SK-N-SH treated with all-trans-retinoic acid at 6 μM for 48 hours (cell line): Measurements from ENCODE around the gene HIF3A.

Experiments used
- ATAC-seq: fragments of 200-7000 bp; cut with Tn5 transposase; 3 replicates; pipeline ENCODE4 v1.9.1; 2020; ENCODE audit warnings: mild to moderate bottlenecking, moderate library complexity
- ARNTL ChIP-seq: fragments of 450-650 bp; formaldehyde crosslinking; IDR thresholded peaks from 2 replicates; pipeline ENCODE4 v1.5.0; 2020; ENCODE audit warnings: low read depth, mild to moderate bottlenecking, moderate library complexity, borderline replicate concordance
- BACH2 ChIP-seq: fragments of 250-450 bp; sonication (Bioruptor Pico); IDR thresholded peaks from 2 replicates; pipeline ENCODE4 v1.9.0; 2021; ENCODE audit warnings: mild to moderate bottlenecking, borderline replicate concordance
- CSDC2 ChIP-seq: fragments of 250-450 bp; sonication (Bioruptor Pico); IDR thresholded peaks from 2 replicates; pipeline ENCODE4 v1.5.0; 2020; ENCODE audit warnings: mild to moderate bottlenecking, moderate library complexity
- CSRNP3 ChIP-seq: fragments of 250-450 bp; sonication (Bioruptor Pico); IDR thresholded peaks from 2 replicates; pipeline ENCODE4 v1.5.1; 2021; ENCODE audit warnings: mild to moderate bottlenecking, moderate library complexity
- GLIS3 ChIP-seq: fragments of 250-450 bp; sonication (Bioruptor Pico); IDR thresholded peaks from 2 replicates; pipeline ENCODE4 v1.5.0; 2020; ENCODE audit warnings: mild to moderate bottlenecking, moderate library complexity
- ISL1 ChIP-seq: fragments of 250-450 bp; sonication (Bioruptor Pico); IDR thresholded peaks from 2 replicates; pipeline ENCODE4 v2.1.2; 2022; ENCODE audit warnings: mild to moderate bottlenecking, moderate library complexity
- OSR1 ChIP-seq: fragments of 250-450 bp; sonication (Bioruptor Pico); IDR thresholded peaks from 2 replicates; pipeline ENCODE4 v1.8.0; 2022; ENCODE audit warnings: moderate library complexity, mild to moderate bottlenecking, inconsistent platforms
- PPARA ChIP-seq: fragments of 250-450 bp; sonication (Bioruptor Pico); IDR thresholded peaks from 2 replicates; pipeline ENCODE4 v1.5.0; 2020; ENCODE audit warnings: mild to moderate bottlenecking, borderline replicate concordance
- RARB ChIP-seq: fragments of 250-450 bp; sonication (Bioruptor Pico); IDR thresholded peaks from 2 replicates; pipeline ENCODE4 v1.8.0; 2021; ENCODE audit warnings: mild to moderate bottlenecking, moderate library complexity
- SNAI2 ChIP-seq: fragments of 250-450 bp; sonication (Bioruptor Pico); IDR thresholded peaks from 2 replicates; pipeline ENCODE4 v1.5.0; 2020; ENCODE audit warnings: mild to moderate bottlenecking, moderate library complexity
- TCF4 ChIP-seq: fragments of 250-450 bp; sonication (Bioruptor Pico); IDR thresholded peaks from 2 replicates; pipeline ENCODE4 v1.8.0; 2021; ENCODE audit warnings: mild to moderate bottlenecking, moderate library complexity, borderline replicate concordance
- TOX ChIP-seq: fragments of 250-450 bp; sonication (Bioruptor Pico); IDR thresholded peaks from 2 replicates; pipeline ENCODE4 v1.8.0; 2021; ENCODE audit warnings: mild to moderate bottlenecking, moderate library complexity, borderline replicate concordance
- ZC3H10 ChIP-seq: fragments of 250-450 bp; sonication (Bioruptor Pico); IDR thresholded peaks from 2 replicates; pipeline ENCODE4 v1.5.1; 2021; ENCODE audit warnings: mild to moderate bottlenecking, moderate library complexity
- ZFP30 ChIP-seq: fragments of 450-650 bp; formaldehyde crosslinking; IDR thresholded peaks from 2 replicates; pipeline ENCODE4 v1.5.0; 2022; ENCODE audit warnings: mild to moderate bottlenecking, moderate library complexity
- ZNF565 ChIP-seq: fragments of 450-650 bp; formaldehyde crosslinking; conservative IDR thresholded peaks from 2 replicates; pipeline ENCODE4 v1.5.0; 2020; ENCODE audit warnings: low read depth, mild to moderate bottlenecking, moderate library complexity
- ZNF70 ChIP-seq: fragments of 450-650 bp; formaldehyde crosslinking; IDR thresholded peaks from 2 replicates; pipeline ENCODE4 v1.5.0; 2020; ENCODE audit warnings: mild to moderate bottlenecking, moderate library complexity
- TF ChIP-seq, protein P1 (sequence below): fragments of 250-450 bp; sonication (Bioruptor Pico); IDR thresholded peaks from 2 replicates; pipeline ENCODE4 v1.8.0; 2021; ENCODE audit warnings: low read depth, mild to moderate bottlenecking, moderate library complexity, borderline replicate concordance
- TF ChIP-seq, protein P2 (sequence below): fragments of 250-450 bp; sonication (Bioruptor Pico); IDR thresholded peaks from 2 replicates; pipeline ENCODE4 v1.5.1; 2020; ENCODE audit warnings: low read depth, mild to moderate bottlenecking, moderate library complexity
- TF ChIP-seq, protein P3 (sequence below): fragments of 250-450 bp; sonication (Bioruptor Pico); IDR thresholded peaks from 2 replicates; pipeline ENCODE4 v1.5.0; 2020; ENCODE audit warnings: mild to moderate bottlenecking, moderate library complexity
- TF ChIP-seq, protein P4 (sequence below): fragments of 250-450 bp; sonication (Bioruptor Pico); IDR thresholded peaks from 2 replicates; pipeline ENCODE4 v1.8.0; 2020; ENCODE audit warnings: mild to moderate bottlenecking, moderate library complexity, borderline replicate concordance

The HIF3A gene

GRCh38 chr19:46385636-46386035 is 88.8 kb downstream of the HIF3A start:
- no peak for TF ChIP-seq BACH2 (CRISPR knock-in tag)
- TF ChIP-seq, protein P1, sequence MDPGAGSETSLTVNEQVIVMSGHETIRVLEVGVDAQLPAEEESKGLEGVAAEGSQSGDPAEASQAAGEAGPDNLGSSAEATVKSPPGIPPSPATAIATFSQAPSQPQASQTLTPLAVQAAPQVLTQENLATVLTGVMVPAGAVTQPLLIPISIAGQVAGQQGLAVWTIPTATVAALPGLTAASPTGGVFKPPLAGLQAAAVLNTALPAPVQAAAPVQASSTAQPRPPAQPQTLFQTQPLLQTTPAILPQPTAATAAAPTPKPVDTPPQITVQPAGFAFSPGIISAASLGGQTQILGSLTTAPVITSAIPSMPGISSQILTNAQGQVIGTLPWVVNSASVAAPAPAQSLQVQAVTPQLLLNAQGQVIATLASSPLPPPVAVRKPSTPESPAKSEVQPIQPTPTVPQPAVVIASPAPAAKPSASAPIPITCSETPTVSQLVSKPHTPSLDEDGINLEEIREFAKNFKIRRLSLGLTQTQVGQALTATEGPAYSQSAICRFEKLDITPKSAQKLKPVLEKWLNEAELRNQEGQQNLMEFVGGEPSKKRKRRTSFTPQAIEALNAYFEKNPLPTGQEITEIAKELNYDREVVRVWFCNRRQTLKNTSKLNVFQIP (CRISPR knock-in tag): no peak
- ATAC-seq: no peak

- TF ChIP-seq CSDC2: no peak
- TF ChIP-seq, all 23 proteins: peak for 0
- ATAC-seq: no peak
Observed at GRCh38 chr19:46386151-46386550, 89.3 kb downstream of the HIF3A start.

GRCh38 chr19:46386996-46387712 is 90.3 kb downstream of the HIF3A start:
- no peak for ATAC-seq
- TF ChIP-seq CSDC2 (no peak), OSR1 (no peak), TOX (CRISPR knock-in tag) (no peak), ZFP30 (CRISPR knock-in tag) (no peak), ZC3H10 (CRISPR knock-in tag) (no peak), PPARA (CRISPR knock-in tag) (no peak), BACH2 (CRISPR knock-in tag) (no peak), ZNF565 (CRISPR knock-in tag) (no peak), ARNTL (CRISPR knock-in tag) (no peak), CSRNP3 (CRISPR knock-in tag) (no peak), RARB (CRISPR knock-in tag) (no peak), ISL1 (no peak), ZNF70 (CRISPR knock-in tag) (no peak)
- TF ChIP-seq, protein P2, sequence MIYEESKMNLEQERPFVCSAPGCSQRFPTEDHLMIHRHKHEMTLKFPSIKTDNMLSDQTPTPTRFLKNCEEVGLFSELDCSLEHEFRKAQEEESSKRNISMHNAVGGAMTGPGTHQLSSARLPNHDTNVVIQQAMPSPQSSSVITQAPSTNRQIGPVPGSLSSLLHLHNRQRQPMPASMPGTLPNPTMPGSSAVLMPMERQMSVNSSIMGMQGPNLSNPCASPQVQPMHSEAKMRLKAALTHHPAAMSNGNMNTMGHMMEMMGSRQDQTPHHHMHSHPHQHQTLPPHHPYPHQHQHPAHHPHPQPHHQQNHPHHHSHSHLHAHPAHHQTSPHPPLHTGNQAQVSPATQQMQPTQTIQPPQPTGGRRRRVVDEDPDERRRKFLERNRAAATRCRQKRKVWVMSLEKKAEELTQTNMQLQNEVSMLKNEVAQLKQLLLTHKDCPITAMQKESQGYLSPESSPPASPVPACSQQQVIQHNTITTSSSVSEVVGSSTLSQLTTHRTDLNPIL (CRISPR knock-in tag): no peak
- TF ChIP-seq, protein P1 (CRISPR knock-in tag): no peak

GRCh38 chr19:46387713-46388130 is 90.9 kb downstream of the HIF3A start:
- ATAC-seq: no peak
- TF ChIP-seq TCF4 (CRISPR knock-in tag) (no peak), ZNF70 (CRISPR knock-in tag) (no peak), BACH2 (CRISPR knock-in tag) (no peak), GLIS3 (no peak), OSR1 (no peak), ZC3H10 (CRISPR knock-in tag) (no peak), RARB (CRISPR knock-in tag) (no peak), ARNTL (CRISPR knock-in tag) (no peak), SNAI2 (no peak), ISL1 (no peak)
- TF ChIP-seq, protein P3, sequence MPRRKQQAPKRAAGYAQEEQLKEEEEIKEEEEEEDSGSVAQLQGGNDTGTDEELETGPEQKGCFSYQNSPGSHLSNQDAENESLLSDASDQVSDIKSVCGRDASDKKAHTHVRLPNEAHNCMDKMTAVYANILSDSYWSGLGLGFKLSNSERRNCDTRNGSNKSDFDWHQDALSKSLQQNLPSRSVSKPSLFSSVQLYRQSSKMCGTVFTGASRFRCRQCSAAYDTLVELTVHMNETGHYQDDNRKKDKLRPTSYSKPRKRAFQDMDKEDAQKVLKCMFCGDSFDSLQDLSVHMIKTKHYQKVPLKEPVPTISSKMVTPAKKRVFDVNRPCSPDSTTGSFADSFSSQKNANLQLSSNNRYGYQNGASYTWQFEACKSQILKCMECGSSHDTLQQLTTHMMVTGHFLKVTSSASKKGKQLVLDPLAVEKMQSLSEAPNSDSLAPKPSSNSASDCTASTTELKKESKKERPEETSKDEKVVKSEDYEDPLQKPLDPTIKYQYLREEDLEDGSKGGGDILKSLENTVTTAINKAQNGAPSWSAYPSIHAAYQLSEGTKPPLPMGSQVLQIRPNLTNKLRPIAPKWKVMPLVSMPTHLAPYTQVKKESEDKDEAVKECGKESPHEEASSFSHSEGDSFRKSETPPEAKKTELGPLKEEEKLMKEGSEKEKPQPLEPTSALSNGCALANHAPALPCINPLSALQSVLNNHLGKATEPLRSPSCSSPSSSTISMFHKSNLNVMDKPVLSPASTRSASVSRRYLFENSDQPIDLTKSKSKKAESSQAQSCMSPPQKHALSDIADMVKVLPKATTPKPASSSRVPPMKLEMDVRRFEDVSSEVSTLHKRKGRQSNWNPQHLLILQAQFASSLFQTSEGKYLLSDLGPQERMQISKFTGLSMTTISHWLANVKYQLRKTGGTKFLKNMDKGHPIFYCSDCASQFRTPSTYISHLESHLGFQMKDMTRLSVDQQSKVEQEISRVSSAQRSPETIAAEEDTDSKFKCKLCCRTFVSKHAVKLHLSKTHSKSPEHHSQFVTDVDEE (CRISPR knock-in tag): no peak
- TF ChIP-seq, protein P4, sequence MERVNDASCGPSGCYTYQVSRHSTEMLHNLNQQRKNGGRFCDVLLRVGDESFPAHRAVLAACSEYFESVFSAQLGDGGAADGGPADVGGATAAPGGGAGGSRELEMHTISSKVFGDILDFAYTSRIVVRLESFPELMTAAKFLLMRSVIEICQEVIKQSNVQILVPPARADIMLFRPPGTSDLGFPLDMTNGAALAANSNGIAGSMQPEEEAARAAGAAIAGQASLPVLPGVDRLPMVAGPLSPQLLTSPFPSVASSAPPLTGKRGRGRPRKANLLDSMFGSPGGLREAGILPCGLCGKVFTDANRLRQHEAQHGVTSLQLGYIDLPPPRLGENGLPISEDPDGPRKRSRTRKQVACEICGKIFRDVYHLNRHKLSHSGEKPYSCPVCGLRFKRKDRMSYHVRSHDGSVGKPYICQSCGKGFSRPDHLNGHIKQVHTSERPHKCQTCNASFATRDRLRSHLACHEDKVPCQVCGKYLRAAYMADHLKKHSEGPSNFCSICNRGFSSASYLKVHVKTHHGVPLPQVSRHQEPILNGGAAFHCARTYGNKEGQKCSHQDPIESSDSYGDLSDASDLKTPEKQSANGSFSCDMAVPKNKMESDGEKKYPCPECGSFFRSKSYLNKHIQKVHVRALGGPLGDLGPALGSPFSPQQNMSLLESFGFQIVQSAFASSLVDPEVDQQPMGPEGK: no peak
